ENCODE data around the gene MIPOL1. TPM values are rescaled to one million over a fixed set of nuclear protein-coding genes. Genes with fewer than 3 reads are reported as not detected.

MIPOL1 gene
- total and polyA plus RNA-seq, 2 of the 13 experiments (the other 11 are each of a cell fraction or from before 2014, with no cell fraction given) = 8.6 to 34.2 TPM

GRCh38 chr14:37594971-37595808 lies 397.5 kb downstream of the MIPOL1 start, which contains the start of the genes FOXA1 and TTC6 (continued):
- TF ChIP-seq ZNF510 (CRISPR knock-in tag; IDR thresholded peaks at IDR 0.05; ENCODE audit: low read depth) (no peak), ELF1 (CRISPR knock-in tag; IDR thresholded peaks at IDR 0.05) (peak; percentile 6; the same call in 1 of the 2 replicates), HBP1 (CRISPR knock-in tag; IDR thresholded peaks at IDR 0.05; ENCODE audit: low read depth) (0 out of 2 replicates have a peak, but pooled peaks have one; percentile 71), ZHX1 (CRISPR knock-in tag; IDR thresholded peaks at IDR 0.05; ENCODE audit: low read depth) (peak; percentile 10; the same call in 1 of the 2 replicates), TOPORS (CRISPR knock-in tag; IDR thresholded peaks at IDR 0.05) (peak; percentile 79; the same call in 1 of the 2 replicates), ZBTB37 (CRISPR knock-in tag; IDR thresholded peaks at IDR 0.05) (peak; percentile 59; the same call in 1 of the 2 replicates), SATB2 (CRISPR knock-in tag; IDR thresholded peaks at IDR 0.05) (peak; percentile 85; the same call in 1 of the 2 replicates), HIVEP1 (CRISPR knock-in tag; IDR thresholded peaks at IDR 0.05) (peak; percentile 25; the same call in 1 of the 2 replicates), NFATC3 (CRISPR knock-in tag; IDR thresholded peaks at IDR 0.05) (no peak), TFE3 (CRISPR knock-in tag; IDR thresholded peaks at IDR 0.05) (no peak; the same call in 1 of the 2 replicates), ARNT (IDR thresholded peaks at IDR 0.05) (no peak), ZNF3 (CRISPR knock-in tag; IDR thresholded peaks at IDR 0.05) (no peak), PTBP1 (IDR thresholded peaks at IDR 0.05; ENCODE audit: low read depth, low read length, poor library complexity, severe bottlenecking) (no peak), EED (CRISPR knock-in tag; IDR thresholded peaks at IDR 0.05) (no peak; the same call in none of the 2 replicates), POLR2G (IDR thresholded peaks at IDR 0.05; ENCODE audit: low read depth, low read length) (peak; percentile 80), E2F2 (CRISPR knock-in tag; IDR thresholded peaks at IDR 0.05; ENCODE audit: borderline replicate concordance) (no peak; the same call in 1 of the 2 replicates), ZNF782 (CRISPR knock-in tag; IDR thresholded peaks at IDR 0.05; ENCODE audit: borderline replicate concordance) (no peak), ZNF577 (CRISPR knock-in tag; IDR thresholded peaks at IDR 0.05; ENCODE audit: borderline replicate concordance, low read depth) (no peak), ZNF292 (CRISPR knock-in tag; IDR thresholded peaks at IDR 0.05; ENCODE audit: borderline replicate concordance, low read depth) (no peak), ADNP (CRISPR knock-in tag; IDR thresholded peaks at IDR 0.05) (no peak), RFXAP (CRISPR knock-in tag; IDR thresholded peaks at IDR 0.05; ENCODE audit: borderline replicate concordance) (no peak)
